HG03442 (cell line): ENCODE results near the gene C19orf47.
"Not testable (repeated sequence)": the region's sequence is repeated elsewhere in the genome, so short reads cannot be mapped to it uniquely, and the experiment has no call there.

Experiments
- ATAC-seq: cut with Tn5 transposase; IDR thresholded peaks from one replicate; pipeline ENCODE4 v1.9.1; 2021; ENCODE audit warnings: mild to moderate bottlenecking, moderate library complexity; ENCODE audit not compliant: unreplicated experiment

Gene C19orf47

DNA sequence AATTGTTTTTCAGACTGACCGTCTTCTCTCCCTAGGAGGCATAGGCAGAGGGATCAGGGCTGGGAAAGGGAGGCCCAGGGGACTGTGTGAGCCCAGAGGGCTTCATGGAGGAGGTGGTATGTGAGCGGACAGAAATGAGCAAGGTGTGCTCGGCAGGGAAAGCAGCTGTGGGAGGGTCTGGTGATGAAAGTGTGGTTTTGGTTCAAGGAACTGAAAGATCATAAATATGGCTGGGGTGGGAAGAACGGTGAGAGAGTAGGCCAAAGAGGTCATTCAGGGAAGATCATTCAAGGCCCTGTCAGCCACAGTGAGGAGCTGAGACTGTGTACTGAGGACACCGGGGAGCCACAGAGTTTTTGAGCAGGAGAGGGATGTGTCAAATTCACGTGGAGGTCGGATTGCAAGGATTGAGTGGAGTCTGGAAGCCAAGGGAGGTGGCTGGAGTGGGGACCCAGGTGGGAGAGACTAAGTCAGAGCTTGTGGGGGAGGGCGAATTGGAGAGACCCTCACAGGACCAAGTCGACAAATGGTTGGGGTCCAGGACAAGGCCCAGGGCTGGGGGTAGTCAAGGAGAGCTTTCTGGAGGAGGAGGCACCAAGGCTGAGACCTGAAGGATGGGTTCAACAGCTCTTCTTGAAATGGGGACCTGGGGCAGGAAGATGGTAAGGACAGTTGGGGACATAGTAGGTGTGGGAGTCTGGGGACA, 7.9 kb upstream of the C19orf47 start:
- ATAC-seq: no peak

DNA sequence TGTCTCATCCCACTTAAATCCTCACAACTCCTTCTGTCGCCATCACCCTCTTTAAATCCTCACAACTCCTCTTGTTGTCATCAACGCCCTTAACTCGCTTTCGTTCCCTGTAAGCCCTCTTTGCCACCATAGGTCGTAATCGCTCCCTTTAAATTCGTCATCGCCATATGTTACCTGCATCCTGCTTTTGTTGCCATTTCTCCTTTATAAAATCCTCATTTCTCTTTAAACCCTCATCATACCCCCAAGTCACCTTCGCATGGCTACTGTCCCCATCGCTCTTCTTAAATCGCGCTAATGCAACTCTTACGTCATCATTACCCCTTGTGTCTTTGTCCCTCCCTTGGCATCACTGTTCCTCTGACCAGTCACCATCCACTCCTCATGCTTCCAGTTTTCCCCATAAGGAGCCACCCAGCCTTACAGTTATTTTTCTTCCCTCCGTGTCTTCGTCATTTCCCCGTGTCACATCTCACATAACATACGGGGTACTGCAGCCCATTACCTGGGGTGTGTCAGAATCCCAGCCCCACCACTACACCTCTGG, 837 bp upstream of the C19orf47 start:
- peak; percentile 3 for ATAC-seq

DNA sequence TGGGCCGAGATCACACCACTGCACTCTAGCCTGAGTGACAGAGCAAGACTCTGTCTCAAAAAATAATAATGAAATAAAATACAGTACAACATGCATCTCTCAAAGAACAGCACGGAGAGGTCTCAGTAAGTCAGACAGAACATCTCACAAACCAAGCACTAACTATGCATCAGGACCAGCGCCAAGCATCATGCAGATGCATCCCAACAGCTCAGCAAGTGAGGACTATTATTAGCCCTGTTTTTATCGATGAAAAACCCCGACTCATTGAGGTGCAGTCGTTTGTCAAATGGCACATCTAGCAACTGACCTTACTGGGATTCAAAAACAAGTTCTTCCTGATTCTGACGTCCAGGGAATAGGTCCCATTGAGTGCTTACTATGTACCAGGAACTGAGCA, 3.8 kb downstream of the C19orf47 start:
- no peak for ATAC-seq

DNA sequence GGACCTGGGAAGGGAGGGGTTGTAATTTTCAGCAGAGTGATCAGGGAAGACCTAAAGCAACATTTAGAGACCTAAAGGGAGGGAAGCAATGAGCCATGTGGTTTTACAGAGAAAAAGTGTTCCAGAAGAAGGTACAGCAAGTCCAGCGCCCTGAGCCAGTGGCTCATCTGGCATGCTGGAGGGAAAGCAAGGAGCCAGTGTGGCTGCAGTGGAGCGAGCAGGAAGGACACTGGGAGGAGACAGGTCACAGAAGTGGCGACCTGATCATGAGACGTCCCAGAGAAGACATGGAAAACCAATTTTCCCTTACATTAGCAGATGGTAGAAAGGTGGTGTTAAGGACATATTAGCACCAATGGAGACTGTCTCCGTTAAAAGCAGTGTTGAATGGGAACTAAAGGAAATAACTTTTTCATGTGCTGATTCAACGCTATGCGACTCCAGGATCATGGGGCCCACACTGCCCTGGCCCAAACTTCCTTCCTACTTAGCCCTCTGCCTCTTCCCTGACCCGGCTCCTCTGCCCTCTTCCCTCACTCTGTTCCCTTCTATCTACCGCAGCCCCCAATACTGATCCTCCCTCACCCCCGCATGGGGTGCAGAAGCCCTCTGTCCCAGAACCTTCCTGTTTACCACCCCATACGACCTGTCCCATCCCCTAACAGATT, 5.4 kb downstream of the C19orf47 start:
- no peak for ATAC-seq

DNA sequence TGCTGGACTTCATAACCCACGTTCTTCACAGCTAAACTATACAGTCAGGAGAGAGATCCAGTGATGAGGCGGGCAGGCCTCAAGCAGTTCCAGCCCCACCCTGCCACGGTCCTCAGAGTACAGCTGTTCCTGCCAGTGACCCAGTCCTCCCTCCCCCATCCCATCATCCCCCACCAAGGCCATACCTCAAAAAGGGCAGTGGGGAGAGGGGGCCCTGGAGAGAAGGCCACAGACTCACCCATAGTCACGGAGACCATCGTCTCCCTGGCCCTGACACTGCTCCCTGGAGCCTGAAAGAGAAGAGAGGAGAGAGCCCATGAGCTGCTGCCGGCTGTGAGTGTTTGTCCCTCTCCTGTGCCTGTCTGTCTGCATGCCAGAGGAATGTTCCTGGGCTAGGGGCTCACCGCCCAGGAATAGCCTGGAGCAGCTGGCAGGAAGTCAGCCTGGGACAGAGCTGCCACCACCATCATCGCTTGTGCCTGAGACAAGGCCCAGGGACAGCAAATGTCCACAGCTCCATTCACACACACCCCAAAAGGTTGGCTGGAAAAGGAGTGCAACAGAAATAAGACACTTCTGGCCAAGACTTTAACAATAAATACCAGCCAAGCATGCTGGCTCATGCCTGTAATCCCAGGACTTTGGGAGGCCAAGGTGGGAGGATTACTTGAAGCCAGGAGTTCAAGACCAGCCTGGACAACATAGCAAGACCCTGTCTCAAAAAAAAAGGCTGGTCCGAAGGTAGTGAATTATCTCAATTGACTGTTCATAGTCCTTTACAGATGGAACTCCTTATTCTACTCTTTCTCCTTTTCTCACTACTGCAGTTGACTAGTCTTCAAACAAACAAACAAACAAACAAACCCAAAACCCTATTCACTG, 6.4 kb downstream of the C19orf47 start:
- ATAC-seq: no peak

DNA sequence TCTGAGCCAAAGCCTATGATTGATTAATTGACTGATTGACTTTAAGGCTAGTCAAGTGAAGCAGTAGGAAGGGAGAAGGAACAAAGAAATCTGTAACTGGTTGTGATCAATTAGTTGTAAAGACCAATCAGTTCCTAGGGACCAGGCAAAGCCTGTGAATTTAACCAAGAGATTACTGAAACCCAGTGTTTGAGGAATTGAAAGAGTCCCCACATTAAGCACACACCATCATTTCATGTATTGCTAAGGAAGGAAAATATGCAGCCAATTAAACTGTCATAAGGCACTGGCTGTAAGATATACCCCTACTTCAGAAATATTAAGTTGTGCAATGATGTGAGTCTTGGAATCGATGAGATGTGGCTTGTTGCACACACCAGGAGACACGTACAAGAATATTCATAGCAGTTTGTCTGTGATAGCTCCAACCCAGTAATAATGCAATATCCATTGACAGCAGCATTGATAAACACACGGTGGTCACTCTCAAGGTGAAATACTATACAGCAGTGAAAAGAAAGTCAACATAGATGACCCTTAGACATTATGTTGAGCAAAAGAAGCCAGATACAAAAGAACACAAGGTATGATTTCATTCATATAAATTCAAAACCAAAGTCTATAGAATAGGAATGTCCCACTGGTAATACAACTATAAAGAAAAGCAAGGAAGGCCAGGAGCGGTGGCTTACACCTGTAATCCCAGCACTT, 9.0 kb downstream of the C19orf47 start:
- no peak for ATAC-seq

DNA sequence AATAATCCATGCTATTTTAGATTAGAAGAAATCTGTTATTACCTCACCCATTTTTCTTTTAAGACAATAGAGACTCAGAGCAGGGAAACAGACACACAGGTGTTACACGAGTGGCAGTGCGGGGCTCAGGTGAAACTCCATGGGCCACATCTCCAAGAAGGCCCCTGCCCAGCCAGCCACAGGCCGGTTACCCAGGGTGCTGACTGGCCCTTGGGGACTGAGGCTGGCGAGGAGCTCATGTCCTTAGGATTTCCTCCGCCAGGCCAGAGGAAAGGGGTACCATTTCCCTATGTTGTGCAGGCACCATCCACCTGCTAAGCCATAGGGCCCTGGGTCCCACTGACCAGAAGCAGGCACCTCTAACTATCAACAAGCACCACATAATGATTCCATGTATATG, 10.6 kb downstream of the C19orf47 start:
- no peak for ATAC-seq

DNA sequence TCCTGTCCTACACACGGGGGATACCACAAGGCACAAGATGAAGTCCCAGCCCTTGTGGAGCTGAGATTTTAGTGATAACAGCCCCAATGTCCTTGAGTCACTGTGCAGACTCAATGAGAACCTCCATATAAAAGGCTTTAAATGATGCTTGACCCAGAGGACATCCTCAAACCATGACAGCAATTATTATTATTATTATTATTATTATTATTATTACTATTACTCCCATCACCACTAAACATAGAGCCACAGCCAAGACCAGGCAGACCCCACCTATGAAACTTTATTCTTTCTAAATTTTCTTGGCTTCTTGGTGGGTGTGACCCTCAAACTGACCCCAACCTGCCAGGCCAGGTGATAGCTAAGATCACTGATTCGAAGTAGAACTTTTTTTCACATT, 11.1 kb downstream of the C19orf47 start:
- ATAC-seq: no peak

DNA sequence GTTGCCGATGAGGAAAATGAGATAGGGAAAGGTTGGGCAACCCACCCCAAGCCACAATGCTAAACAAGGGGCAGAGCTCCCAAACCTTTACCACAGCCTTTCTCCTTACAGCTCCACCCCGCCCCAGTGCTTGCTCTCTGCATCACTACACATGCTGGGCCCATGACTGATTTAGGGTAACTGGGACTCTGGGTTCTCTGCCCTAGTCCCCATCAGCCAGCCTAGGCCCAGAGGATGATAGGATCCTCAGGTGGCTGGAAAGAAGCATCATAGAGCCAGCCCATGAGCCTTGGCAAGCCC, 11.6 kb downstream of the C19orf47 start:
- no peak for ATAC-seq

DNA sequence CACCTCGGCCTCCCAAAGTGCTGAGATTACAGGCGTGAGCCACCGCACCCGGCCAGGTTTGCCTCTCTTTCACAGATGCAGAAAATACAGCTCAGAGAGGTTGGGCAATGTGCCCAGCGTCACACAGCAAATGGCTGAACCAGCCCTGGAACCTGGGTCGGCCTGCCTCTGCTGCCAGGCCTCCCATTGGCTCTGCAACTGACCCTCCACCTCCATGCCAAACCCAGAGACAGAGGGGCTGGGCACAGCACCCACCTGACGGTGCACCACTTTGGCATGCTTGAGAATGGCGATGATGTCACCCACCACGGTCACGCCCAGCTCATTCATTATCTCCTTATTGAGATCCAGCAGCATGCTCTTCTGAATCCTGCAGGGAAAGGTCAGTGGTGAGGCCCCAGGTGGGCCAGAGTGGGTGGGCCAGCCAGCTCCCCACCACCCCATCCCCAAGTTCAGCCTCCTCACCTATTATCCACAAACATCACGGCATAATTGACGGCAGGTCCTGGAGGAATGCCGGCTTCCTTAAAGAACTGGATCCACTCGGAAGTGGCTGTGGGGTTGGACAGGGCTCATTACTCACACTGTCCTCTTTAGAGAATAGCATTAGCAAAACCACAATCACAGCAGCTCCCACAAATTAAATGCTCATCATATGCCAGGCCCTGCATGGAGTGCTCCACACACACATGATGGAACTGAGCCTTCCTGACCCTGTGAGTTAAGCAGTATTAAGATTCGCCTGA, 12.2 kb downstream of the C19orf47 start:
- no peak for ATAC-seq

DNA sequence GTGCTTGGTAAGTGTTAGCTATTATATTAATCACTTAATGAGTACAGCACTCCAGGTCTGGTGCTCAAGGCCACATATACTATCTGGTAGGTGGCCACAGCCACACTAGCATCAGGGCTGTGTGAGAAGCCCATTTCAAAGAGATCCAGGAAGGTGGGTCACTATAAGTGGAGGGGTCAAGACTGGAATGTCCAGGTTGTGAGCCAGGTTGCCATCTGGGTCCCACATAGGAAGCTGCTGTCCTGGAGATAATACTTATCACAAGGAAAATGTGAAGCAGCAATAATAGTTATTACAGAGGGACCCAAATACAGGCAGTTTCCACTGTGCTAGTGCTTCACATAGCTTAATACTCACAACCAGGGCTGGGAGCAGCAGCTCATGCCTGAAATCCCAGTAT, 13.1 kb downstream of the C19orf47 start:
- no peak for ATAC-seq

DNA sequence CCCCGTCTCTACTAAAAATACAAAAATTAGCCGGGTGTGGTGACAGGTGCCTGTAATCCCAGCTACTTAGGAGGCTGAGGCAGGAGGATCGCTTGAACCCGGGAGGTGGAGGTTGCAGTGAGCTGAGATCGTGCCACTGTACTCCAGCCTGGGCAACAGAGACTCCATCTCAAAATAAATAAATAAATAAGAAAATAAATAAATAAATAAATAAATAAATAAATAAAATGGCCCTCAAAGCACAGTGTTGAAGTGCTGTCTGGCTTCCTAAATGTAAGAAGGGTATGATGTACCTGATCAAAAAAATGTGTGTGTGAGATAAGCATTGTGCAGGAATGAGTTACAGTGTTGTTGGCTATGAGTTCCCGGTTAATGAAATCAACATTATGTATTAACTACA, 15.1 kb downstream of the C19orf47 start:
- ATAC-seq: not testable (repeated sequence)

DNA sequence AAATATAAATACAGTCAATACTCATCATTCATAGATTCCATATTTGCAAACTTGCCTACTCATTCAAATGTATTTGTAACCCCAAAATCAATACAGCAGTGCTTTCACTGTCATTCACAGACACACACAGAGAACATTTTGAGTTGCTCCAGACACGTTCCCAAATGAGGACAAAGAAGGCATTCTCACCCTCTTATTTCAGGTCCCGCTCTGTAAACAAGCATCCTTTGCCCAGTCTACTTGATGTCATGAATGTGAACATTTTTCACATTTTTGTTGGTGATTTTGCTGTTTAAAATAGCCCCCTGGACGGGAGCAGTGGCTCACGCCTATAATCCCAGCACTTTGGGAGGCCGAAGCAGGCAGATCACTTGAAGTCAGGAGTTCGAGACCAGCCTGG, 15.5 kb downstream of the C19orf47 start:
- ATAC-seq: no peak

DNA sequence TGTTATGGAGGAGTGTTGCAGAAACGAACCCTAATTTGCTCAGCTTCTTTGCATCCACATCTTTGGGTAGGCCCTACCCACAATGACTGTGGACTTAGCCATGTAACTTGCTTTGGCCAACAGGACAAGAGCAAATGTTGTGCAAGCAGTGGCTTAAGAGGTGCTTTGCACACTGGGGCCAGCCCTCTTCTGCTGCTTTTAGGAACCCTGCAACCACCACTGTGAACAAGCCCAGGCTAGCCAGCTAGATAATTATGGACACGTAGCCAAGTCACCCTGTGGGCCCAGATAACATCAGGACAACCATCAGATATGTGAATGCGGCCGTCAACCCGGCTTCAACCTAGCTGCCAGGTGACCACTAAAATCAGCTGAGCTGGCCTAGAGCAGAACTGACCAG, 17.1 kb downstream of the C19orf47 start:
- ATAC-seq: no peak

DNA sequence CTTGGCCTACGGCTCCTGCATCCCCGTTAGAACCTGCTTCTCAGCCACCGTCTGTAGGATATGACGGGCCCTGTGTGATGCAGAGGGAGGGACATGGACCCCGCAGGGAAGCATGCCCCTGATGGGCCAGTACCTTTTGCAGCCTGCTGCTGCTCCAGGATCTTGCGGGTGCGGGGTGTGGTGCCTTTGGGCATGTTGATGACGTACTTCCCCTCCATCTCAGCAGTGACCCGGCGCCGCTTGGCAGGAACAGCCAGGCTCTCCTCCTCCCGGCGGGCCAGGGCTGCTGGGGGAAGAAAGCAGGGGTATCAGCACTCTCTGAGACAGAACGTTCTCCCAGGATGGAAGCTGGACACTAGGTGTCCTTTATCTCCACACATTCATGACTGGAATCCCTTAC, 22.0 kb downstream of the C19orf47 start:
- ATAC-seq: no peak

DNA sequence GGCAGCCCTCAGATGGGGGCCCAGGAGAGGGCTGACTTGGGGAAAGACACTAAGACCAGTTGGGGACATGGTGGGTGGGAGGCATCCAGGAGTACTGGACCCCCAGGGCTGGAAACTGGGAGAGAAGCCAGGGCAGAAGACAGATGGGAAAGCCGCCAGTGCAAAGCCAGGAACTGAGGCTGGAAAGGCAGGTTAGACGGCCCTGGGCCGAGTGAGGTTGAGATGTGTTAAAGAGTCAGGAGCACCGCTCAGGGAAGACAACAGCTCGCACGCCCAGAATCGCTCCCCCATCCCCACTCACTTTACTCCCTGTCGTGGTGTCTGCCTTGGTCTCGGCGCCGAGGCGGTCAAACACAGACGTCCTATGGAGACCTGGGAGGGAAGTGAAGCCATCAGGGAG, 24.5 kb downstream of the C19orf47 start:
- no peak for ATAC-seq

DNA sequence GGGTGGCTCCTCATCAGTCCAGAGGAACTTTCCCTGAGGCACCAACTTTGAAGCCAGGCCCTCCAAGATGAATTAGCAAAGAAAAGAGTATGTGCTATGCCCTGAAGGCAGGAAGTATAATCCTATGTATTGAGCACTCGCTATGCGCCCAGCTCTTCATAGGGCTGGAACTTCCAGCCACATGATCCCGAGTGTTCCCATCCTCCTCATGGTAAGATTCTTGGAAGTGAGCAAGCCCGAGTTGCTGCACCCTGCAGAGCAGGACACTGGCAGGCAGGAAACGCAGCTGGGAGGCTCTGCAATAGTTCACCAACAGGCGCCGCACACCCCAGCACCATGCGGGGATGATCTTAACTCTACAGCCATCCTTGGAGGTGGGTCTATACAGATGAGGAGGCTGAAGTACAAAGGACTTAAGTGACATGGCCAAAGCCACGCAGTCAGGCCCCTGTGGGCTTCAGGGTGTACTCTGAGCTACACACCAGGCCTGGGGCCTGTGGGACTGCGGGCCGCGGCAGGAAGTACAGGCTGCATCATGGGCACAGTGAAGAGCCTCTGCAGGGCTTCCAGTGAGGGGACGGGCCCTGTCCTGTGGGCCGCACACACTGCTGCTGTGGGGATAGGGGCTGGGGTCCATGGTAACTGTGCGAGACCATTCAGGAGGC, 25.1 kb downstream of the C19orf47 start:
- no peak for ATAC-seq

DNA sequence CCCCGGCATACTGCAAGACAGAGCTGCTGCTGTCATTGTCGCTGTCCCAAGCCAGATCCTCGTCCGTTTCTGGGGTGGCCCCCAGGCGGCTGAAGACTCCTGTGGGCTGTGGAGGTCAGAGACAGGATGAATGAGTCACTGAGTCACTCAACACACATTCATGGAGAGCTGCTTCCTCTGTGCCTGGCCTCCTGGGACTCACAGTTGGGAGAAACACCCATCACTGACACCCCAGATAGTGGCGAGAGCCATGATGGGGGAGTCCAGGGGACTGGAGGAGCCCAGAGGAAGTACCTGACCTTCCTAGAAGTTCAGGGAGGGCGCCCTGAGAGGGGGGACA, 26.0 kb downstream of the C19orf47 start:
- ATAC-seq: no peak

DNA sequence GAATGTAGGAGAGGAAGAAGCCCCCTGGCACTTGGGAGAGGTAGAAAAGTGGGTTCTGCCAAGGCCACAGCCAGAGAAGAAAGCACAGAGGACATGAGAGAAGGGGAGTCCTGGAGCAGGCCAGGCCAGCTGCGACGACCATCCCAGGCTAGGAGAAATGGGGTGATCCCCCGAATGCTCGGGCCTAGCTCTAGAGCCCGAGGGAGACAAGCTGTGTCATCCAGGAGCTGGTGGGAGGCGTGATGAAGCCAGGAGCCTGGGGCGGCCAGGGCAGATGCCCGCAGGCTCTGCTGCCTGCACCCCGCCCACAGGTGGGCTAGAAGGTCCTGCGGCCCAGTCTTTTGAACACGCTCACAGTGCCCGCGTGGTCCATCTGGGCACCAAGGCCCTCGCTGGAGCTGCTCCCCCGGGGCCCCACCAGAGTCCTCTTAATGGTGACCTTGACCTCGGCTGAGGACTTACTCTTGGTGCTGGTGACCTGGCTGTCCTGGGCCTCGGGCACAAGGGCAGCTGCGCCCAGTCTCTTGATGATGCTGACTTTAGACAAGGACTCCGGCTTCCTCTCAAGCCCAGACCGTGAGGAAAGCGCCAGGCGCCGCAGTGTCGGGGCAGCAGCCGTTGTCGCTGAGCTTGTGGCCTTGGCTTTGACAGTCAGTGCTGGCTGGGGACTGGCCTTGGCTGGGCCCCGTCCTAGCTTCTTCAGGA, 26.5 kb downstream of the C19orf47 start:
- ATAC-seq: no peak
